Endodermal cell (in vitro differentiated cells): ENCODE data around the gene DROSHA. TPM values are rescaled to one million over a fixed set of nuclear protein-coding genes. Genes with fewer than 3 reads are reported as not detected.

Experiments
- DNase-seq: peaks from one replicate; pipeline ENCODE4 v3.0.0-alpha.2; 2017
- H3K27ac ChIP-seq: 2 replicates; pipeline ENCODE4 v1.5.1; 2013; ENCODE audit warnings: mild to moderate bottlenecking, low read depth, low read length, moderate library complexity
- H3K27me3 ChIP-seq: 2 replicates; pipeline ENCODE4 v1.6.1; 2013; ENCODE audit warnings: mild to moderate bottlenecking, low read length, moderate library complexity; ENCODE audit not compliant: insufficient read depth, control insufficient read depth, poor library complexity, severe bottlenecking
- H3K36me3 ChIP-seq: 2 replicates; pipeline ENCODE4 v1.7.0; 2013; ENCODE audit warnings: mild to moderate bottlenecking, low read length, moderate library complexity; ENCODE audit not compliant: control insufficient read depth, insufficient read depth
- H3K4me1 ChIP-seq: one replicate; pipeline ENCODE4 v1.7.0; 2013; ENCODE audit warnings: low read length; ENCODE audit not compliant: control insufficient read depth, insufficient read depth
- H3K4me3 ChIP-seq: 2 replicates; pipeline ENCODE4 v1.5.1; 2013; ENCODE audit warnings: mild to moderate bottlenecking, low read length, moderate library complexity
- H3K9ac ChIP-seq: 2 replicates; pipeline ENCODE4 v1.6.1; 2013; ENCODE audit warnings: mild to moderate bottlenecking, low read length, moderate library complexity; ENCODE audit not compliant: poor library complexity, severe bottlenecking; ENCODE audit errors: extremely low read depth
- H3K9me3 ChIP-seq: 2 replicates; pipeline ENCODE4 v1.6.1; 2013; ENCODE audit warnings: mild to moderate bottlenecking, low read length, moderate library complexity; ENCODE audit not compliant: control insufficient read depth
- H3K27ac Mint-ChIP-seq: 2 replicates; pipeline ENCODE4 v1.8.0; 2020; ENCODE audit warnings: mixed read lengths
- H3K27me3 Mint-ChIP-seq: 2 replicates; pipeline ENCODE4 v1.8.0; 2021; ENCODE audit warnings: mild to moderate bottlenecking, mixed read lengths; ENCODE audit not compliant: insufficient read depth
- H3K36me3 Mint-ChIP-seq: 2 replicates; pipeline ENCODE4 v1.8.0; 2020; ENCODE audit warnings: low read depth, mixed read lengths
- H3K4me1 Mint-ChIP-seq: 2 replicates; pipeline ENCODE4 v1.8.0; 2020; ENCODE audit warnings: mixed read lengths
- H3K4me3 Mint-ChIP-seq: 2 replicates; pipeline ENCODE4 v1.8.0; 2020; ENCODE audit warnings: mild to moderate bottlenecking, moderate library complexity, mixed read lengths
- H3K9me3 Mint-ChIP-seq: 2 replicates; pipeline ENCODE4 v1.8.0; 2020; ENCODE audit warnings: mild to moderate bottlenecking, mixed read lengths
- WGBS, 2 experiments: methylation state at CpG; one replicate each; pipeline versions ENCODE4 v1.1.5 to v1.1.7; 2013; ENCODE audit warnings: missing lambda C conversion rate in 2 of 2, mixed read lengths in 1 of 2; ENCODE audit not compliant: insufficient coverage in 1 of 2, insufficient read length in 1 of 2; 5-methylcytosine and 5-hydroxymethylcytosine counted together
- total RNA-seq, 2 donors: library from RNA; stranded (reverse); fragmentation: NEBNext Ultra II Directional in 1 of 2; extraction: Animal tissue kit (Norgen Biotek cat#: 25700) in 1 of 2; gene quantifications; 2 replicates in 1 of 2; 3 replicates in 1 of 2; pipeline ENCODE4 v1.2.1, GENCODE V29; 2021
- TF ChIP-seq, protein P1 (sequence below): fragments of 200-600 bp; sonication (generic); conservative IDR thresholded peaks from 2 replicates; pipeline ENCODE4 v1.5.0; 2021; ENCODE audit warnings: antibody characterized with exemption, mild to moderate bottlenecking

DROSHA gene
- total RNA-seq, 2 donors from 2014 or later: 116 to 132 TPM

DNA sequence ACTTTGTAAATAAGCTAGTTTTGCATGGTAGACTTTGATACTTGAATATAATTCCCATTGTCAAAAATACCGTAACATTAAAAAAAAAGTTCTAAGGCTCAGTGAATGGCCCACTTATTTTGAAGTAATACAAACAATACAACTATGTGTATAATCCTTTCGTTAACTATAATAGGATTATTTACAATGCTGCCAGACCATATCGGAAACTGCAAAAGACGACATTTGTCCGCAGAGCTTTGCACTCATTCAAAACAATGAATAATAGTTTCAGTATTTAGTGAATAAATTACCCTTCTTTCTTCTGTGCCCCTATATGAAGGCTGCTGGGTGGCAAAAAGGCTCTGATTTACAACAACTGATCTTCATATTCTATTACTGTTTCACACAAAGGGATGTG lies 121.8 kb downstream of the DROSHA start:
- H3K9ac ChIP-seq: no peak overlapping the region
- Mint-ChIP-seq H3K27me3 (no peaks in the 10 kb centered on the region), H3K4me1 (peaks cover 4% of the 10 kb centered on the region), H3K27ac (no peak overlapping the region), H3K4me3 (no peak overlapping the region), H3K36me3 (peaks cover 55% of the 10 kb centered on the region), H3K9me3 (no peaks in the 10 kb centered on the region)
- TF ChIP-seq, protein P1, sequence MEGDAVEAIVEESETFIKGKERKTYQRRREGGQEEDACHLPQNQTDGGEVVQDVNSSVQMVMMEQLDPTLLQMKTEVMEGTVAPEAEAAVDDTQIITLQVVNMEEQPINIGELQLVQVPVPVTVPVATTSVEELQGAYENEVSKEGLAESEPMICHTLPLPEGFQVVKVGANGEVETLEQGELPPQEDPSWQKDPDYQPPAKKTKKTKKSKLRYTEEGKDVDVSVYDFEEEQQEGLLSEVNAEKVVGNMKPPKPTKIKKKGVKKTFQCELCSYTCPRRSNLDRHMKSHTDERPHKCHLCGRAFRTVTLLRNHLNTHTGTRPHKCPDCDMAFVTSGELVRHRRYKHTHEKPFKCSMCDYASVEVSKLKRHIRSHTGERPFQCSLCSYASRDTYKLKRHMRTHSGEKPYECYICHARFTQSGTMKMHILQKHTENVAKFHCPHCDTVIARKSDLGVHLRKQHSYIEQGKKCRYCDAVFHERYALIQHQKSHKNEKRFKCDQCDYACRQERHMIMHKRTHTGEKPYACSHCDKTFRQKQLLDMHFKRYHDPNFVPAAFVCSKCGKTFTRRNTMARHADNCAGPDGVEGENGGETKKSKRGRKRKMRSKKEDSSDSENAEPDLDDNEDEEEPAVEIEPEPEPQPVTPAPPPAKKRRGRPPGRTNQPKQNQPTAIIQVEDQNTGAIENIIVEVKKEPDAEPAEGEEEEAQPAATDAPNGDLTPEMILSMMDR: no peak
- no peak overlapping the region for H3K4me3 ChIP-seq
- DNase-seq: no peak
- H3K27ac ChIP-seq: no peak overlapping the region
- H3K27me3 ChIP-seq: no peaks in the 10 kb centered on the region
- 97% methylated on average over 5 of the region's 5 CpGs; no CpG with 5 or more reads in 1 of the 2 experiments for WGBS, 2 experiments
- H3K4me1 ChIP-seq: no peaks in the 10 kb centered on the region
- no peaks in the 10 kb centered on the region for H3K9me3 ChIP-seq
- H3K36me3 ChIP-seq: peaks cover 69% of the 10 kb centered on the region

DNA sequence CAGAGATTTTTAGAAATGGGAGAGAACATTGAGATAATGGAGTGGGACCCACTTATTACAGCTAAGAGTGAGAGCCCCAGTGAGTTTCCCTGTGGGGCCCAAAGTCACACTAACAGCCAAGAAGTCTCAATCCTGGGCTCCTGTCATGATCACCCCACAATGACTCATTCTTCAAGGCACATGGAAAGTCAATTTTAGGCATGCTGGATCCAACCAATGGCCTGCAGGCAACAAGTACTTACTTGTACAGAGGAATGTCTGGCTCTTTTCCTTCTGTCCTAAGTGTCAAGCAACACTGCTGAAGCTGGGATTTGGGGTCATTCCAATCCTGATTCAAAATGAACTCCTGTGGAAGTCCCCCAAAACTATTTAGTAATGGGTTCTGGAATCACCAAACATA lies 123.1 kb downstream of the DROSHA start:
- Histone ChIP-seq H3K27ac (no peak overlapping the region), H3K4me1 (no peaks in the 10 kb centered on the region), H3K4me3 (no peak overlapping the region), H3K36me3 (peaks cover 79% of the 10 kb centered on the region), H3K27me3 (no peaks in the 10 kb centered on the region), H3K9ac (no peak overlapping the region), H3K9me3 (no peaks in the 10 kb centered on the region)
- H3K27ac Mint-ChIP-seq: no peak overlapping the region
- H3K27me3 Mint-ChIP-seq: no peaks in the 10 kb centered on the region
- peaks cover 1% of the 10 kb centered on the region for H3K4me1 Mint-ChIP-seq
- H3K36me3 Mint-ChIP-seq: peaks cover 66% of the 10 kb centered on the region
- TF ChIP-seq, protein P1: no peak
- no peak overlapping the region for H3K4me3 Mint-ChIP-seq
- H3K9me3 Mint-ChIP-seq: no peaks in the 10 kb centered on the region
- no peak for DNase-seq

DNA sequence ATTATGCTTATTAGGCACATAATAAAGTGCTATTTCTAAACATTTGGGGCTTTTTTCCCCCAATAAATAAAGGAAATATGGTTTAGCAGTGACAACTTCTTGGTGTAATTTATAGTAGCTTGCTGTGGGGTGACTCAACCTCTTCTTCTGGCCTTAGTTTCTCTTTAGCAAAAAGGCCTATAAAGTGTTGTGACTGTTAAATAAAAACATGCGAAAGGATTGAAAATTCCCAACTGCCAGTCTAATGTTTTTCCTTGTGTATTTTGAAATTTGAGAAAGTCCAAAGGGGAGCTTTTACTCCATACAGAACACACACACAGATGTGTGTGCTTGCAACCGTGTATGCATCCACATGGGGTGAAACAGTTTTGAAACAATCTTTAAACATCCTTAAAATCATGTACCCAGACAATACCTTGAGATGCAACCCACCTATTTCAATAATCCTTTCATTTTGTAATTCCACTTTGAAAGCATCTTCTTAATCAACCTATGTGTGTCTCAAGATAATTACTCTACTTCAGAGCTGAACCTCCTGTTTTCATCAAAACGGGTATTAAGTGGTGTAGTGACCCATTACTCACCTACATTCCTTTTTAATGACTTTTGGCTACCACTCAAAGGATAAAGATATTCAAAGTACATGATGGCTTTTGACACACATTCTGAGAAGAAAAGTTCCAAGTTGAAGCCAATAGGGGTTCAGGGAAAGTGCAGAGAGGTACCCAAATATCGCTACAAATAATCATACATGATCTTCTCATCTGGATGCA lies 123.8 kb downstream of the DROSHA start:
- H3K4me3 Mint-ChIP-seq: no peak overlapping the region
- TF ChIP-seq, protein P1: no peak
- peaks cover 69% of the 10 kb centered on the region for H3K36me3 Mint-ChIP-seq
- H3K36me3 ChIP-seq: peaks cover 85% of the 10 kb centered on the region
- no peak for DNase-seq
- no peaks in the 10 kb centered on the region for H3K9me3 Mint-ChIP-seq
- H3K9ac ChIP-seq: no peak overlapping the region
- H3K27me3 ChIP-seq: no peaks in the 10 kb centered on the region
- WGBS, 2 experiments: 93 to 100% methylated on average over 1 to 4 of the region's 4 CpGs
- no peak overlapping the region for H3K27ac Mint-ChIP-seq
- no peaks in the 10 kb centered on the region for H3K27me3 Mint-ChIP-seq
- no peaks in the 10 kb centered on the region for H3K4me1 ChIP-seq
- H3K4me3 ChIP-seq: no peak overlapping the region
- H3K9me3 ChIP-seq: no peaks in the 10 kb centered on the region
- H3K4me1 Mint-ChIP-seq: no peaks in the 10 kb centered on the region
- H3K27ac ChIP-seq: no peak overlapping the region
